Loucy (cell line): ENCODE results near the gene RANBP17.

Source experiments
- H2AFZ ChIP-seq: fragments of 200-600 bp; sonication (generic); 2 replicates; pipeline ENCODE4 v1.6.0; 2016; ENCODE audit warnings: antibody characterized with exemption, mild to moderate bottlenecking, low read length, moderate library complexity
- H3F3A ChIP-seq: fragments of 200-600 bp; 2 replicates; pipeline ENCODE4 v1.6.0; 2016; ENCODE audit warnings: antibody characterized with exemption, low read depth, mild to moderate bottlenecking
- H3K27me3 ChIP-seq: fragments of 200-600 bp; sonication (generic); 2 replicates; pipeline ENCODE4 v1.6.1; 2014; ENCODE audit warnings: low read length, mild to moderate bottlenecking; ENCODE audit not compliant: insufficient read depth, poor library complexity, severe bottlenecking
- H3K36me3 ChIP-seq: fragments of 200-600 bp; sonication (generic); 2 replicates; pipeline ENCODE4 v1.6.1; 2016; ENCODE audit warnings: low read length; ENCODE audit not compliant: insufficient read depth
- H3K4me1 ChIP-seq: fragments of 200-600 bp; sonication (generic); 2 replicates; pipeline ENCODE4 v1.5.1; 2014; ENCODE audit warnings: low read length, mild to moderate bottlenecking; ENCODE audit not compliant: insufficient read depth, poor library complexity, severe bottlenecking
- H3K4me2 ChIP-seq: fragments of 200-600 bp; sonication (generic); 2 replicates; pipeline ENCODE4 v1.6.0; 2014; ENCODE audit warnings: antibody characterized with exemption, low read length, low read depth, mild to moderate bottlenecking; ENCODE audit not compliant: poor library complexity, severe bottlenecking
- H3K4me3 ChIP-seq: fragments of 200-600 bp; sonication (generic); 2 replicates; pipeline ENCODE4 v1.5.1; 2014; ENCODE audit warnings: low read length, mild to moderate bottlenecking, mixed read lengths; ENCODE audit not compliant: poor library complexity, severe bottlenecking
- H3K79me2 ChIP-seq: fragments of 200-600 bp; sonication (generic); 2 replicates; pipeline ENCODE4 v1.6.1; 2014; ENCODE audit warnings: low read length; ENCODE audit not compliant: insufficient read depth
- H3K9ac ChIP-seq: fragments of 200-600 bp; sonication (generic); 2 replicates; pipeline ENCODE4 v1.6.0; 2014; ENCODE audit warnings: mild to moderate bottlenecking, low read depth, low read length, moderate library complexity; ENCODE audit not compliant: poor library complexity, severe bottlenecking
- H3K9me2 ChIP-seq: fragments of 200-600 bp; sonication (generic); replicated peaks from 2 replicates; pipeline ENCODE4 v1.6.1; 2016; ENCODE audit warnings: low read depth, low read length, mixed read lengths
- H3K9me3 ChIP-seq: fragments of 200-600 bp; sonication (generic); 2 replicates; pipeline ENCODE4 v1.6.1; 2014; ENCODE audit warnings: mild to moderate bottlenecking, antibody characterized with exemption, low read length, low read depth; ENCODE audit not compliant: insufficient read depth
- H4K20me1 ChIP-seq: fragments of 200-600 bp; sonication (generic); 2 replicates; pipeline ENCODE4 v1.6.0; 2014; ENCODE audit warnings: antibody characterized with exemption, low read length, mild to moderate bottlenecking; ENCODE audit not compliant: insufficient read depth, poor library complexity, severe bottlenecking
- EZH2phosphoT487 ChIP-seq: fragments of 200-600 bp; IDR thresholded peaks from 2 replicates; pipeline ENCODE4 v1.6.1; 2018; ENCODE audit warnings: antibody characterized with exemption, mild to moderate bottlenecking, moderate library complexity, borderline replicate concordance
- TF ChIP-seq, protein P1 (sequence below): fragments of 200-600 bp; sonication (generic); conservative IDR thresholded peaks from 2 replicates; pipeline ENCODE4 v1.5.1; 2014; ENCODE audit warnings: mild to moderate bottlenecking, antibody characterized with exemption, low read length

RANBP17 gene

DNA sequence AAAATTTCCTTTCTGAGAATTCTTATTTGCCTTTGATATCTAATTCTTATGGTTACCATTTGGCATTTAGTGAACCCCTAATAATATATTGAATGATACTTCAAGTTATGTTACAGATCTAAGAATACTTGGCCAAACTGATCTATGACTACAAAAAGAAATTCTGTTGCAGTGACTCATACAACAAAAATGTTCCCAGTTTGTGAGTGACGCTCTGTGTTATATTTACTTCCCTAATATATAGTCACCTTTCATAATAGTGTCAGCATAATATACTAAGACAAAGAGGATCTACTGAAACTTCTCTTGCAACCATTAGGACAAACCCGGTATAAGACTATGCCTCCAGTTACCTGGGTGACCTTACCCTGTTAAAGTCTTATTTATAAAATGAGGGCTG, 230.4 kb downstream of the RANBP17 start:
- no peaks in the 10 kb centered on the region for H3K79me2 ChIP-seq
- no peaks in the 10 kb centered on the region for H3F3A ChIP-seq
- no peak overlapping the region for H3K4me2 ChIP-seq
- H2AFZ ChIP-seq, result no peak overlapping the region
- no peak for TF ChIP-seq EZH2phosphoT487
- TF ChIP-seq, protein P1, sequence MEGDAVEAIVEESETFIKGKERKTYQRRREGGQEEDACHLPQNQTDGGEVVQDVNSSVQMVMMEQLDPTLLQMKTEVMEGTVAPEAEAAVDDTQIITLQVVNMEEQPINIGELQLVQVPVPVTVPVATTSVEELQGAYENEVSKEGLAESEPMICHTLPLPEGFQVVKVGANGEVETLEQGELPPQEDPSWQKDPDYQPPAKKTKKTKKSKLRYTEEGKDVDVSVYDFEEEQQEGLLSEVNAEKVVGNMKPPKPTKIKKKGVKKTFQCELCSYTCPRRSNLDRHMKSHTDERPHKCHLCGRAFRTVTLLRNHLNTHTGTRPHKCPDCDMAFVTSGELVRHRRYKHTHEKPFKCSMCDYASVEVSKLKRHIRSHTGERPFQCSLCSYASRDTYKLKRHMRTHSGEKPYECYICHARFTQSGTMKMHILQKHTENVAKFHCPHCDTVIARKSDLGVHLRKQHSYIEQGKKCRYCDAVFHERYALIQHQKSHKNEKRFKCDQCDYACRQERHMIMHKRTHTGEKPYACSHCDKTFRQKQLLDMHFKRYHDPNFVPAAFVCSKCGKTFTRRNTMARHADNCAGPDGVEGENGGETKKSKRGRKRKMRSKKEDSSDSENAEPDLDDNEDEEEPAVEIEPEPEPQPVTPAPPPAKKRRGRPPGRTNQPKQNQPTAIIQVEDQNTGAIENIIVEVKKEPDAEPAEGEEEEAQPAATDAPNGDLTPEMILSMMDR, result no peak
- H4K20me1 ChIP-seq, result no peaks in the 10 kb centered on the region
- H3K4me3 ChIP-seq, result no peak overlapping the region
- H3K36me3 ChIP-seq, result no peaks in the 10 kb centered on the region
- no peaks in the 10 kb centered on the region for H3K9me3 ChIP-seq
- no peak overlapping the region for H3K9ac ChIP-seq
- no peaks in the 10 kb centered on the region for H3K9me2 ChIP-seq
- no peaks in the 10 kb centered on the region for H3K27me3 ChIP-seq
- H3K4me1 ChIP-seq, result no peaks in the 10 kb centered on the region

DNA sequence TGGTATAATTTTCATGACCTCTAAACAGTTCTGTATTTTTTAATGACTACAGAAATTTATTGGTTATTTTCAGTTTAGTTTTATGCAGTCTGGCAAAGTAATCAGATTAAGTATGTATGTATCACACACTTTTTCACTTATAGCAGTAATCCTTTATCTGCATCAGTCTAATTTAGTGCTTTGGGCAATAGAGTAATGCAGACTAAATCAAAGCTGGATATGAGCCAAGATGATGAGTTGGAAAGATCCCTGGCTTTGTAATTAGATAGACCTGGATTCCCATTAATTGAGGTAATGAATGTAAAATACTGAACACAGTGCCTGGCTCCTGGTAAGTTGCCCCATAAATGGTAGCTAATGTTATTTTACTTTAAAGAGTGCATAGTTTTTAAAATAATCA, 231.8 kb downstream of the RANBP17 start:
- Histone ChIP-seq H3K36me3 (no peaks in the 10 kb centered on the region), H3K9me2 (no peaks in the 10 kb centered on the region), H4K20me1 (no peaks in the 10 kb centered on the region), H3K9ac (no peak overlapping the region), H3F3A (no peaks in the 10 kb centered on the region), H3K4me2 (no peak overlapping the region), H2AFZ (no peak overlapping the region), H3K4me1 (no peaks in the 10 kb centered on the region), H3K79me2 (no peaks in the 10 kb centered on the region), H3K4me3 (no peak overlapping the region), H3K27me3 (no peaks in the 10 kb centered on the region), H3K9me3 (no peaks in the 10 kb centered on the region)
- TF ChIP-seq, protein P1, result no peak
- TF ChIP-seq EZH2phosphoT487, result no peak

DNA sequence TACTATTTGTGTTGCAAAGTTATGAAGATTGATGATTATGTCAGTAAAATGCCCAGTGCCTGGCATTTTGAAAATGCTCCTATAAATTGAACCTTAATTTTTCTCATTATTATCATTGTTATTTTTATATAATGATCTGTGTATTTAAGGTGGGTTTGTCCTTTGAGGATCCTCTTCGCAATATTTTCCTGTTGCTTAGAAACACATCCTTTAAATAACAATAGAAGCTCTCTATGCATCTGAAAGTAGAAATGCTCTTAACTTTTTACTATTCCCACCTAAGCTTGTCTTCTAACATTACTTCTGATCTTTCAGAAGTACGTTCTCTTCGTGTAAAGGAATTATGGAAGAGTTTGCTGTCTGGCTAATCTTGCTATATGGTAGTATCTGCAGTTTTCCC, 232.5 kb downstream of the RANBP17 start:
- H3K9me3 ChIP-seq, result no peaks in the 10 kb centered on the region
- H2AFZ ChIP-seq, result no peak overlapping the region
- no peak overlapping the region for H3K4me3 ChIP-seq
- no peaks in the 10 kb centered on the region for H3F3A ChIP-seq
- no peaks in the 10 kb centered on the region for H3K4me1 ChIP-seq
- H4K20me1 ChIP-seq, result no peaks in the 10 kb centered on the region
- no peaks in the 10 kb centered on the region for H3K79me2 ChIP-seq
- H3K36me3 ChIP-seq, result no peaks in the 10 kb centered on the region
- no peaks in the 10 kb centered on the region for H3K27me3 ChIP-seq
- H3K9ac ChIP-seq, result no peak overlapping the region
- no peaks in the 10 kb centered on the region for H3K9me2 ChIP-seq
- no peak overlapping the region for H3K4me2 ChIP-seq
- TF ChIP-seq, protein P1, result no peak
- TF ChIP-seq EZH2phosphoT487, result no peak
